Measurements from ENCODE around the gene ARPC5L.

DNA sequence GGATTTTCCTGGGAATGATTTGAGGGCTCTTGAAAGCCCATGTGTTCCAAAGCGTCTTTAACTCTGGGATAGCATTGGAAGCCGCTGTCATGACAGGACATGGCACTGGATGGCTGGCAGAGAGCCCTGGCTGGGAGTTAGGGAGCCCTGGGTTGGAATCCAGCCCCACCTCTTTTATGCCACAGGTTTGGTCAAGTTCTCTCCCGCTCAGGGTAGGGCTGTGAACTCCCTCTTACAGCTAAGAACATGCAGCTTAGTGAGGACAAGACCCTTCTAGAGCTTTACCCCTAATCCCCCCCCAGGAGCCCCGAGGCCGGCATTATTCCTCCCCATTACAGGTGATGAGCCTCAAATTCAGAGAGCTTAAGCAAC, 47.8 kb upstream of the ARPC5L start:
- TF ChIP-seq, protein P1, sequence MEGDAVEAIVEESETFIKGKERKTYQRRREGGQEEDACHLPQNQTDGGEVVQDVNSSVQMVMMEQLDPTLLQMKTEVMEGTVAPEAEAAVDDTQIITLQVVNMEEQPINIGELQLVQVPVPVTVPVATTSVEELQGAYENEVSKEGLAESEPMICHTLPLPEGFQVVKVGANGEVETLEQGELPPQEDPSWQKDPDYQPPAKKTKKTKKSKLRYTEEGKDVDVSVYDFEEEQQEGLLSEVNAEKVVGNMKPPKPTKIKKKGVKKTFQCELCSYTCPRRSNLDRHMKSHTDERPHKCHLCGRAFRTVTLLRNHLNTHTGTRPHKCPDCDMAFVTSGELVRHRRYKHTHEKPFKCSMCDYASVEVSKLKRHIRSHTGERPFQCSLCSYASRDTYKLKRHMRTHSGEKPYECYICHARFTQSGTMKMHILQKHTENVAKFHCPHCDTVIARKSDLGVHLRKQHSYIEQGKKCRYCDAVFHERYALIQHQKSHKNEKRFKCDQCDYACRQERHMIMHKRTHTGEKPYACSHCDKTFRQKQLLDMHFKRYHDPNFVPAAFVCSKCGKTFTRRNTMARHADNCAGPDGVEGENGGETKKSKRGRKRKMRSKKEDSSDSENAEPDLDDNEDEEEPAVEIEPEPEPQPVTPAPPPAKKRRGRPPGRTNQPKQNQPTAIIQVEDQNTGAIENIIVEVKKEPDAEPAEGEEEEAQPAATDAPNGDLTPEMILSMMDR (conservative IDR thresholded peaks at IDR 0.05 in 1 of 2, IDR thresholded peaks at IDR 0.05 in 1 of 2; ENCODE audit: extremely low read depth in 1 of 2, insufficient read depth in 1 of 2, low read depth in 1 of 2, low read length in 2 of 2) = no peak
- no peak for TF ChIP-seq EZH2 (IDR thresholded peaks at IDR 0.05; ENCODE audit: borderline replicate concordance, low read length)

Measured in mammary epithelial cell (primary cell).